HPDE6-E6E7 (cell line): ENCODE results near the gene SMIM44.
"Not testable (repeated sequence)": the region's sequence is repeated elsewhere in the genome, so short reads cannot be mapped to it uniquely, and the experiment has no call there.

Experiments
- DNase-seq: peaks from one replicate; pipeline ENCODE4 v3.0.0; 2011; ENCODE audit warnings: missing footprints; ENCODE audit errors: extremely low spot score

Gene SMIM44

GRCh38 chr19:3517638-3518037, 34.4 kb upstream of the SMIM44 start:
- no peak for DNase-seq

DNA sequence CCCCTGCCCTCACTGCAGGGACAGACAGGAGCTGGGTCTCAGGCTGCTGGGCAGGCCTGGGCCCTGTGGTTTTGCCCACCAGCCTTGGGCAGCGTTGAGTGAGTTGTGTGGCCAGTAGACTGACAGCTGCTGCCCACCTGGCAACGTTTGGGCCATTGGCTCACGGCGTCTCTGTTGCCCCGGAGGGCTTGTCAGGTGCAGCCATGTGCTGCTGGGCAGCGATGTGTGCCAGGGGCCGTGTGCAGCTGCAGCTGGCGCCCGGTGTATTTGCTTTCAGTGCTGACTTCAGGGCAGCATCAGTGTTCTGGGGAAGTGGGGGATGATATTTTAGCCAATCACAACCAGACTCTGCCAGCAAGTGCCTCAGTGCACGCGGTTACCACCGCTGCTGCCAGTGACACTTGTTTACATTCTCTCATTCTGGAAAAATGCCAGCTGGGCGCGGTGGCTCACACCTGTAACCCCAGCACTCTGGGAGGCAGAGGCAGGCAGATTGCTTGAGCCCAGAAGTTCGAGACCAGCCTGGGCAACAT, 33.5 kb upstream of the SMIM44 start:
- DNase-seq: no peak

- no peak for DNase-seq
Measured at GRCh38 chr19:3515891-3516422, 32.7 kb upstream of the SMIM44 start.

GRCh38 chr19:3514930-3515329, 31.7 kb upstream of the SMIM44 start:
- DNase-seq: no peak

GRCh38 chr19:3513229-3514140, 30.2 kb upstream of the SMIM44 start:
- DNase-seq: no peak

DNA sequence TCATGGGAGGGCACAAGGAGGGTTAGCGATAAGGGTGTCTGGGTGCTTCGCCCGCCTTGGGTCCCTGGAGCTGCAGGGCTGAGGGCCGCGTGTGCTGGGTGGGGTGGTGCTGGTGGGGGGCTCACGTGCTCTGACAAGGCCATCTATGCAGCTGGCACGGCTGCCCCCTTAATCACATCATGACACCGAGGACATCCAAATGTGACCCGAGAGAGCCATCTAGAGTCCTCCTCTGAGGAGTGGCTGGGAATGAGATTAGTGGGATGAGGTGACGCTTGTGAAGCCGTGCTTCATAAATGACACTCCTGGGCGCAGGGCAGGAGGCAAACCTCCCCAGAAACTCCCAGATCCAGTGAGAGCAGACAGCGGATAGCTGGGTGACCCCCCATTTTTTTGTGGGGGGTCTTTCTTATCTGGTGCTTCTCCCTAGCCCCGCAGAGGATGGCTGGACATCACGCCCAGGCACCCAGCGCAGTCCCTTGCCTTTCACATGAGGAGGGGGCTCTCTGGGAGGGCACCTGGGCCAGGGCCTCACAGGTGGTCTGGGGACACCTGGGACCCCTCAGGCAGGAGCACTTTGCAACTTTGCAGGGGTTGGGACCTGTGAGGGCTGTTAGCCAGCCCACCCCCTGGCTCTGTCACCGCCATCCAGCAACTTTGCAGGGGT, 29.5 kb upstream of the SMIM44 start:
- DNase-seq: no peak

DNA sequence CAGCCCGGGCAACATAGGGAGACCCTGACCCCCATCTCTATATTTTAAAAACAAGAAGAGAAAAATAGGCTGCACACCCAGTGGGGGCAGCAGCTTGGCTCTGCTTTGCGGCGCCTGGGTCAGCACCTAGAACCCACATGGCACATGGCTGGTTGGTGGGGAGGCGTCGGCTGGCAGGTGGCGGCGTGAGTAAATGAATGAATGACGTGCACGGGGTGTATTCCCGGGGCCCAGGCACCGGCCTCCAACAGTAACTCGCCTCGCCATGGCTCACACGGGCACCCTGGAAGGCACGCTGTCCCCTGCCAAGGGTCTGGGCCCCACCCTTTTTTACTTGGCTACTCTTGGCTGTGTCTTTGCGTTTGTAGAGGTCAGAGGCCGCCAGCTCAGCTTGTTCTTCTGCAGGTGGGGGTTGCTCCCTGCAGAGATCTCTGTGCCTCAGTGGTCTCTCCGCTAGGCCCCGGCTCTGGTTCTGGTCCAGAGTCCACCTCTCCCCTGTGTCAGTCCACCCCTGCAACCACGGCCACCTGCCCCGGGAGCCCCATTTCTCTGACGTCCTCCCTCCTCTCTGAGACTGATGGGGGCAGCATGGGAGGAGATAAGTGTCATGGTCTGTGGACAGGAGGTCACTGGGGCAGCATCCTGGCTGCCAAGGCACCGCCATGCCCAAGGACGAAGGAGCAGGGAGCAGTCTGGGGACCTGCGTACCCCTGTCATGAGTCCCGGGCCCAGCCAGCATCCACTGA, 28.4 kb upstream of the SMIM44 start:
- DNase-seq: no peak

DNA sequence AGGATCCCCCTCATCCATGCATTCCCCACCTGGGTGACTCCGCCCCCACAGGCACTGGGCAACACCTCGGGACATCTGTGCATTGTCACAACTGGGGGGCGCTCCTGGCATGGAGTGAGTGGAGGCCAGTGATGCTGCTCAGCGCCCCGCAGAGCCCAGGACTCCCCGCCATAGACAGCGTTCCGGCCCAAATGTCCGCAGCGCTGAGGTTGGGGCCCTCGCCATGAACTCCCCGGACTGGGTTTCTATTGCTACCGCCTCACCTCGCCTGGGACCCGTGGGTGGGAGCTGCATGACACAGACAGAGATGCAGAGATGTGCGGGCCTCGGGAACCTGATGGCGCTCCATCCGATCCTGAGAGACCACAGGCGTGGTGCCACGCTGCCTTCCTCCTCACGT, 27.5 kb upstream of the SMIM44 start:
- no peak for DNase-seq

DNA sequence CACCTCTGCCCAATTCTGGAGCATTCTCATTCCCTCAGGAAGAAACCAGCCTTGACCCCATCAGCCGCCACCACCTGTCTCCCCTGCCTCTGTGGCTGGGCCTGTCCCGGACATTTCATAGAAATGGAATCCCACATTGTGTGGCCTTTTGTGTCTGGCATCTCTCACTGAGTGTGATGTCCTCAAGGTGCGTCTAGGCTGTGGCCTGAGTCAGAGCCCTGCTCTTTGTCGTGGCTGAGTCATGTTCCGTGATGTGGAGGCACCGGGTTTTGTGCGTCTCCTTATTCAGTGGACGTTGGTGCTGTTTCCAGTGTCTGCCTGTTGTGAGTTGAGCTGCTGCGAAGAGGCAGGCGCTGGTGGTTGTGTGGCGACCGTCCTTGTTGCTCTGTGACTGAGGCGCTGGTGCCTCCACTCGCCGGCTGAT, 26.3 kb upstream of the SMIM44 start:
- DNase-seq: peak; percentile 79

- DNase-seq: no peak
Measured at GRCh38 chr19:3508771-3509535, 25.7 kb upstream of the SMIM44 start.

DNA sequence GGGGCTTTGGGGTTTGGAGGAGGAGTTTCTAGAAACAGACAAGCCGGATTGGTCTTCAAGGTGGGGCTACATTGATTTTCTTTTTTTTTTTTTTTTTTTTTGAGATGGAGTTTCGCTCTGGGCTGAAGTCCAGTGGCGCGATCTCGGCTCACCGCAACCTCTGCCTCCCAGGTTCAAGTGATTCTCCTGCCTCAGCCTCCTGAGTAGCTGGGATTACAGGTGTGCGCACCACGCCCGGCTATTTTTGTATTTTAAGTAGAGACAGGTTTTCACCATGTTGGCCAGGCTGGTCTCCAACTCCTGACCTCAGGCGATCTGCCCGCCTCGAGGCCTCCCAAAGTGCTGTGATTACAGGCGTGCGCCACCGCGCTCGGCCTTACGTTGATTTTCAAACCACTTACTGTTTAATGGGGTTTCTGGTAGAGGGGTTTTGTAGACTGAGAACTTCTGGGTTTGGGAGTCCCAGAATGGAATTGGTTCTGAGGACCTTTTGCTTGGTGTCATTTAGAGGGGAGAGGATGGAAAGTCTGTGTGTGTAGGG, 24.9 kb upstream of the SMIM44 start:
- not testable (repeated sequence) for DNase-seq

GRCh38 chr19:3507371-3508120, 24.3 kb upstream of the SMIM44 start:
- DNase-seq: no peak

DNA sequence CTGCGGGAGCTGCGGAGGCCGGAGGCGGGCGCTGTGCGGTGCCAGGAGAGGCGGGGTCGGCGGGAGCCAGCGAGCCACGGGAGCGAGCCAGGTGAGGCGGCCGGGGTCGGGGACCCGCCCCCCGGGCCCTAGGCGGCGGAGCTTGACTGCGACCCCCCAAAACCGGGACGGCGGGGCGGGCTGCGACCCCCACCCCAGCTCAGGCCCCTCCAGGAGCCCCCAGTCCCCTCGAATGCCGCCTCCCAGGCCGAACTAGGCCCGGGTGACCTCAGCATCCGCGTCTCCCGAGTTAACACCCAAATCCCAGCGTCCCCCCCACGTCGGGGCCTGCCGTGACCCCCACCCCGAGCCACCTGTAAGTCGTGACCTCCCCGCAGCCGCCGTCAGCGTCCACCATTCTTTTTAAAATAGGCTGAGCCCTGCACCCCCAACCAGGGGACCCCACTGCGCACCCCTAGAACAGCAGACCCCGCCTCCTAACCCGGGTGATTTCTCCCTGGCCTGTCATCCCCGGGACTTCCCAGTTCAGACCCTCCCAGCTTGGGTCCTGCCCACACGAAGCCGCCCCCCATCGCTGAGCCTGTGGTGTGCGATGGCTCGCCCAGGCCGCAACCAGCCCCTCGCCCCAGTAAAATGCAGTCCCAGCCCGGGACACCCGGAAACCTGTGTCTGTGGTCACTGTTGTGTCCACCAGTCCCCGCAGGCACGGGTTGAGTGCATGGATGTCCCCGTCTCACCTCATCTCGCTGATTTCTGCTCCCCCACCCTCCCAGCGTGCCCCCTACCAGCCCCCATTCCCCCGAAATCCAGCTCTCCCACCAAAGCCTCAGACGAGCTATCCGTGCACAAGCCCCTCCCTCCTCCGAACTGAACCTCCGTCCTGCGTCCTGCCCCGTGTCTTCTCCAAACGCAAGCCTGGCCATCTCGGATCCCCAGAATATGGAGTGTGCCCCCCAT, 23.4 kb upstream of the SMIM44 start:
- DNase-seq: no peak

DNA sequence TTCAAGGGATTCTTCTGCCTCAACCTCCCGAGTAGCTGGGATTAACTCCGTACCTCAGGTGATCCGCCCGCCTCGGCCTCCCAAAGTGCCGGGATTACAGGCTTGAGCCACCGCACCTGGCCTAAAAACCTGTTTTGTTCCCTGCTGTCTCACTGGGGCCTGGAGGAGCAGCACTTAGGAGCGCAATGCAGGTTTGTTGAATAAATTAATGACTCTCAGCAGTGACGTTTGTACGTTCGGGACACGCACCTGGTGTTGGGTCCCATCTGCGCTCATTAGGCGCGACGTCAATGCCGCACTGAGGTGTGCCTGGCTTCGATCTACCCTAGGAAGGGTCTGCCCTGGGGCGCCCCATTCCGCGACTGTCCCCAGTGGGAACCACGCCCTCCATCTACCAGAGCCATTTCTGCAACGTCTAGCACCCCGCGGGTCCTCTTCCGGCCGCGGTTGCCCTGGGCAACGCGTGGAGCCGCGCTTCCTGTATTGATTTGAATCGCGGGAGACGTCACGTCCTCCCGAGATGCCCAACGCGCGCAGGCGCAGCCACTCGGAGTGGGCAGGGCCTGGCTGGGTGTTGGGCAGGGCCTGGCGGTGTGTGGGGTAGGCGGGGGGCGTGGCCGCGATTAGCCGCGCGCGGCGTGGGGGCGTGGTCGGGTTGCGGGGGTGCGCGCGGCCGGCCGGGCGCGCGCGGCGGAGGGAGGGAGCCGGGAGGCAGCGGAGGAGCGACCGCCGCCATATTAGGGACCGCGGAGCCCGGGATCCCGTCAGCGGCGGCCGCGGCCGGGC, 22.6 kb upstream of the SMIM44 start, which contains the start of gene FZR1:
TSS of gene FZR1 (plus strand) at position 714 of the 786 bp plus-strand sequence. CDS start 16,679 bp downstream, outside the sequence.
- DNase-seq: peak; percentile 92

- DNase-seq: no peak
Measured at GRCh38 chr19:3504735-3505134, 21.5 kb upstream of the SMIM44 start.

DNA sequence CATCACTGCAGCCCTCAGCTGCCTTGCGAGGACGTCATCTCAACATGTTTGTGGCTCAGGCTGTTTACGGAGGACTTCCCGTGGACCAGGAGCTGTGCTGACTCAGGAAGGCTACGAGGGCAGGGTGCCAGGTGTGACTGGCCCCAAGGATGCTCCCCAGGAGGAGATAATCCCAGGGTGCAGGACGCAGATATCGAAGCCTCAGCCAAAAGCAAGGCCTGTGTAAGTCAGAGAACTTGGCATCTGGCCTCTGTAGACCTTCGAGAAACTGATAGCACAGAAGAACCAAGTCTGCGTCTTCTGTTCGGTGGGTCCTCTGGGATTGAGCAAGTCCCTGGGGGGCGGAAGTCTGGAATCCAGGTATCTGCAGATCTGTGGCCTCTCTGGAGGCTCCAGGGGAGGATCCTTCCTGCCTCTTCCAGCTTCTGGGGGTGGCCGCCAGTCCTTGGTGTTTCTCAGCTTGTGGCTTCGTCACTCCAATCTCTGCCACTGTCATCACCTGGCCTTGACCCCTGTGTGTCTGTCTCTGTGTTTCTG, 19.9 kb upstream of the SMIM44 start:
- no peak for DNase-seq

DNA sequence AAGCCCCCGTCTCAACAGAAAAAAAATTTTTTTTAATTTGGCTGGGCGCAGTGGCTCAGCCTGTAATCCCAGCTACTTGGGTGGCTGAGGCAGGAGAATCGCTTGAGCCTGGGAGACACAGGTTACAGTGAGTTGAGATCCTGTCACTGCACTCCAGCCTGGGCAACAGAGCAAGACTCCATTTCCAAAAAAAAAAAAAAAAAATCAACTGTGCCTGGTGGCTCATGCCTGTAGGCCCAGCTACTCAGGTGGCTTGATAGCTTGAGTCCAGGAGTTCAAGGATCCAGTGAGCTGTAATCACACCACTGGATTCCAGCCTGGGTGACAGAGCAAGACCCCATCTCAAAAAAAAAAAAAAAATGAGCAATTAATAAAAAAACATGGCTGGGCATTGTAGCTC, 18.5 kb upstream of the SMIM44 start:
- DNase-seq: no peak
